ENCODE results near the gene BCL2L13.

DNA sequence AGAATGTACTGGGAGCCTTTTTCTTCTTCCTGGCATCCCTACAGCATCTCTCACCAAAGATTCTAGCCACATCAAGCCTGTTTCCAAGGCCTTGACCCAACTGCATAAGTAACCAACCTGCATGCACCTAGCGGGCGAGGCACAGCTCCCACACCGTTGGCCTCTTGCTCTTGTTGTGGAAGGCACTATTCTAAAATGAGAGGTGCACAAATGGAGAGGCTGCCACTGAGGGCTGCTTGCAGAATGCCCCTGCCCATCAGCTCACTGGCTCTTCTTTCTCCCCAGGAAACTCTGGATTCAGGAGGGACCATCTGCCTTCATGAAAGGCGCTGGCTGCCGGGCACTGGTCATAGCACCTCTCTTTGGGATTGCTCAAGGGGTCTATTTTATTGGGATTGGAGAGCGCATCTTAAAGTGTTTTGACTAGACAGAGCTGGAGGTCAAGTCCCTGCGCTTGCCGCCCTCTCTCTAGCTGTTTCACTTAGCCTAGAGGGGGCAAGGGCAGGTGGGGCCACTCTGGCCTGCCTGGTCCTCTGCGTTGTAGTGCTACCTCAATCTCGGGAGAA, 48.7 kb upstream of the BCL2L13 start:
- no peak for TF ChIP-seq CTCF (optimal IDR thresholded peaks at IDR 0.05 in 1 of 3, IDR thresholded peaks at IDR 0.05 in 1 of 3, conservative IDR thresholded peaks at IDR 0.05 in 1 of 3; ENCODE audit: extremely low read depth in 1 of 3, insufficient read depth in 2 of 3, low read length in 3 of 3)
- no peak for TF ChIP-seq EZH2 (IDR thresholded peaks at IDR 0.05; ENCODE audit: low read length)
